H4 (cell line): ENCODE results near the gene ANKS1B. TPM values are rescaled to one million over a fixed set of nuclear protein-coding genes. Genes with fewer than 3 reads are reported as not detected.
"Not testable (repeated sequence)": the region's sequence is repeated elsewhere in the genome, so short reads cannot be mapped to it uniquely, and the experiment has no call there.

Source experiments
- DNase-seq: peaks from one replicate; pipeline ENCODE4 v3.0.0-alpha.2; 2015; ENCODE audit warnings: low spot score
- total RNA-seq: library from RNA; depleted of rRNA; stranded (reverse); fragments of >200 nt; shearing (Covaris generic); gene quantifications from 2 replicates; pipeline ENCODE4 v1.2.3, GENCODE V29; 2014

Gene ANKS1B
- total RNA-seq, 1 experiment from 2014 or later, result 1.8 TPM

DNA sequence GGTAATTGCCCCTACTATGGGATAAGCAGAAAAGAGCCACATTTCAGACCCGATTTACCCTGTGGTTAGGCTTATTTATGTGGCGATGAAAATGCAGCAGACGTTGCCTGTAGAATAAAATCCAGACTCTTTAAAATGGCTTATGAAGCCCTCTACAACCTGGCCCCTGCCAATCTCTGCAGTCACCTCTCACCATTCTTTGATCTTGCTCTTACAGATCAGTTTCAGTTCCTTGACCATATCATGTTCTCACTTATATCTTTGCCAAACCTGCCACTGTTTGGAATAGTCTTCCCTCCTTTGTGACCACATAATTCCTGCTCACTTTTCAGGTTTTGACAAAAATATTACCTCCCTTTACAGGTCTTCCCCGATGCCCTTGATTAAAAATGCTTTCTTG is 601.5 kb downstream of the ANKS1B start:
- DNase-seq, result no peak

DNA sequence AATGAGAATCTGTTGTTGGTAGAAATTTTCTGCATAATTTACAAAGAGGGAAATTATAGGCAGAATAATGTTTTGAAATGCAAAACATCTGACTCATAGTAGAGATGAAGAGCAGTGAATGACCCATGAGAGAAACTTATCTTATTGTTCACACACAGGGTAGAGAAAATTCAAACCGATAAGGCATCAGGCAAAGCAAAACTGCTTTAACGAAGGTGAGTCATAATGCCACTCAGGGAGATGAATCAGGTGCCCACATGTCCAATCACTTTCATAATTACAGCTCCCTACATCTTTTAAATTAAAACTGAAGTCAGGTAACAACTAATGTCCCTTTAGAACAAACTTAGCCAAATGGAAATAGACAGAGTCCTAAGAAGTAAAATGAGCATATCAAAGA is 602.7 kb downstream of the ANKS1B start:
- DNase-seq, result no peak

DNA sequence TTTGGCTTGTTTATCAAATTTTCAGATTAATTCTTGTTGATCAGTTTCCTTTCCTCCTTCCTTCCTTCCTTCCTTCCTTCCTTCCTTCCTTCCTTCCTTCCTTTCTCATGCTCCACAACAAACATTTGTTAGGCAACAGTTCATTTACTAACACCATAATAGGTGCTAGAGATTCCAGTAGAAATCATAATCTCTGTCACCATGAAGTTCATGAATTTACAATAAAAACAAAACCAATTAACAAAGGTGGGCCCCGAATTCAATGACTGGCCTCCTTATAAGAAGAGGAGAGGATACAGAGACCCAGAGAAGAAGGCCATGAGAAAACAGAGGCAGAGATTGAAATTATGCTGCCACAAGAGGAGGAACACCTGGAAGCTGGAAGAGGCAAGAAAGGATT is 604.0 kb downstream of the ANKS1B start:
- no peak for DNase-seq

DNA sequence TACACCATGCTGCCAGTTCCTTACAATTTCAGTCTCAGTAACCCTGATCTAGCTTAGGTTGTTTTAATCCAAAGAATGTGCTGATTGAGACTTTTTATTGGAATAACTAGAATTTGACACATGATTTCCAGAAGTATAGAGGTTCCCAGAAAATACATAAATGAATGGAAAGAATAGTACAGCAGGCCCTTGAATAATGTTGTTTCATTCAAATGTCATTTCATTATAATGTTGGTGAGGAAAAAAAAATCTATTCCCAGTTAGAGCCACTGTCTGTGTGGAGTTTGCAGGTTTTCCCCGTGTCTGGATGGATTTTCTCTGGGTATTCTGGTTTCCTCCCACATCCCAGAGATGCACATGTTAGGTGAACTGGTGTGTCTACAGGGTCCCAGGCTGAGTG is 610.7 kb downstream of the ANKS1B start:
- DNase-seq, result no peak

DNA sequence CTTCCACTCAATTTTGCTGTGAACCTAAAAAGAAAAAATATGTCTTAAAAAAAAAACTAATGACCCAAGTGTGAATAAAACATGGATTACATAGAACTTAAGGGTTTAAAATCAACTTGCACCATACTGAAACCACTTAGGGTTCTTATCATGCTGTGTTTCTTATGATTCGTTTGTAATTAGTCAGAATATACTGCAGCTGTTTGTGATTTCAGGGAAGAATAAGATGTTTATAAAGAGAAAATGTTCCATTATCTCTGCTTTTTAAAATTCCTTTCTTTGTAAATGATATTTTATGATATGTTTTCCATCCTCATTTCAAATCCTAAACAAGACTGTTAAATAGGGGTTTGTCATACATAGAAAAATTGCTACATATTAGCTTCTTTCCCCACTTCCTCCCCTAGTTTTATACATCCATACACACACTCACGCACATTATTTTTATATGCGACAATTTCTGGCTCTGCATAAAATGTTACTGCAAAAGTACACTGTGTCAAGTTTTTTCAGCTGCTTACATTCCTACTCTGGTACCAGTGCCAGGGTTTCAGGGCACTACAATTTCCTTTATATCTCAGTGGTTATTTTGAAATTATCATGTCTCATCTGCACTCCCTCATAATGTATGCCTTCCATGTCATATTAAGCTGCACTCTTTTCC is 612.3 kb downstream of the ANKS1B start:
- DNase-seq, result no peak

DNA sequence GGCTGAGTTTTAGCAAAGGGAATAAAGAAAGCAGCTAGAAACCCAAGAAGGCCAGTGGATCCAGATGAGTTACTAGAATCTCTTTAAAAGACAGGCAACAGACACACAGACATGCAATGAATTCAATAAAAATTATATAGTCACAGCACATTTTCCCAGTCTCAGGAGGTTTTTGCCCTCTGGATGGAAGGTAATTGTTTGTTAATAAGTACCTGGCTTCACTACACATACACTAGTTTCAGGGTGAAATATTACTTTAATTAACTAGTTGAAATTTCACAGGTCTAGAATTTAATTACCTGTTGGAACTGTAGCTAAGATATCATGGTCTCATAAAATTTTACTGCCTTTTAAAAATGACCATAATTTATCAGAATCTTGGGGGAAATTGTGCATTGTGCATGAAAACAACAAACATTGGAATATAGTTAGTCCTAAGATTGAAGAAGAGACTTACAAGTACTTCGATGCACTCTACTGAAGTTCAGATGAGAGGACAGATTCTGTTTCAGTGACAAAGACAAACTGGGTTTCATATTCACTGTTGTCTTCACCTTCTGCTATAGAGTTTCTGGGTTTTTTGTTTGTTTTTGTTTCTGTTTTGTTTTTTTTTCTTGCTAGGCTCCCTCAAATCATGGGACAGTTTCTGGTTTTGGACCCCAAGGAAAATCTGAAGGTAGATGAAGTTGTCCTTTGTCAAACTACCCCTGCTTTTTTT is 614.2 kb downstream of the ANKS1B start:
- DNase-seq, result no peak

DNA sequence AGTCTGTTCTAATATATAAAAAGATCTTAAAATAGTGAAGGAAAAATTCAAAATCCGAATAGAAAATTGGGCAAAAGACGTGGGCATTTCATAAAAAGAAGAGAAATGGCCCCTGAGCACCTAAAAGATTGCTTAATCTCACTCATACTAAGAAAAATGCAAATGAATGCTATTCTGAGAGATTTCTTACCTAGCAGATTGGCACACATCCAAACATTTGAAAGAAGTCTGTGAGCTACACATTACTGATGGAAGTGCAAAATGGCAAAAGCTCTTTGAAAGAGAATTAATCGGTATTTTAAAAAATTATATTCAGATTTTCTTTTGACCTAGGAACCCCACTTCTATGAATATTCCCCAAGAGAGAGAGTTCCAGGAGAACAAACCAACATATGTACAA is 617.6 kb downstream of the ANKS1B start:
- DNase-seq, result no peak

DNA sequence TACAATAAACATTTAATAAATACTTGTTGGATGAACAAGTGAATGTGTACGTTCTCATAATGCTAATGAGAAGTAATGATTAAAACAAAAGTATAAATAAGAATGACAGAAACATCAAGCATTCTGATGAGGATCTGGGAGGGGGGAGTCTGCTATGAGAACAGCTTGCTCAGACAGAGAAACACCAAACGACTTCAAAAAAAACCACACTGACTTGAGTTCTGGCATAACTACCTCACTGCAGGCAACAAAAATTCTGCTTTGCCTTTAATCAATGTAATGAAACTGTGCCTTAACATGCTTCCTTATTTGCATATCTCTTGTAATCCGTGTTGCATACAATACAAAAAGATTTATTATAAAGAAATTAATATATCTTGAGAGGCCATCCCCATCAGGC is 632.5 kb downstream of the ANKS1B start:
- DNase-seq, result no peak

DNA sequence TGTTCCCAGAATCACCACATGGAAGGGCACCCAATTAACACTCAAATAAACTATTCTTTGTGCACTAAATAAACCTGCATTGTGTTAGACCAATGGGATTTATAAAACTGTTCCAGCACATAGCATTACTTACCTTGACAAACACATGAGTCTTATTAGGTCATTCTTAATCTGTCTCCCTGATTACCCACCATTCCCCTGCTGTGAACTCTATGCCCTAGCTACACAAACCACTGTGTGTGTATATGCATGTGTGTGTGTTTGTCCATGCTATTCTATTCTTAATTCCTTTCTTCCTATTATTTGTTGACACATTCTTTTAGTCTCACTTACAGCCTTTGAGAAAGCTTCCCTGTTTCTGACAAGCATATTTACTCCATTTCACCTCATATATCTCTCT is 640.8 kb downstream of the ANKS1B start:
- DNase-seq, result no peak

DNA sequence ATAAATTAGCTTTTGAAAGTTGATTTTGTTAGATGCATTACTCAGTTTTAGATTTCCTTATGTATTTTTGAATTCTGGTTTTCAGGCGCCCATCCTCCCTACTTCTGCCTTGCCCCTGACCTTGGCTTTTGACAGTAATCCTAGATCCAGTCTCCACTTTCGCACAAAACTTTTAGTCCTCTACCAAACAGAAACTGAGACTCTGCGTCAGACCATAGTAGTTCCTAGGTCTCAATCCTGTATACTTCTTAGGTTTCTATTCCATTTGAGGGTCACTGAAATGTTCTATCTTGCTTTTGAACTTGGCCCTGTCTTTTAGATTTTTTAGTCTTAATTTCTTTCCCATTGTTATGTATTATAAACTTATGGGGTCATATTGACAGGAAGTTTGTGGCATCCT is 645.1 kb downstream of the ANKS1B start:
- no peak for DNase-seq

DNA sequence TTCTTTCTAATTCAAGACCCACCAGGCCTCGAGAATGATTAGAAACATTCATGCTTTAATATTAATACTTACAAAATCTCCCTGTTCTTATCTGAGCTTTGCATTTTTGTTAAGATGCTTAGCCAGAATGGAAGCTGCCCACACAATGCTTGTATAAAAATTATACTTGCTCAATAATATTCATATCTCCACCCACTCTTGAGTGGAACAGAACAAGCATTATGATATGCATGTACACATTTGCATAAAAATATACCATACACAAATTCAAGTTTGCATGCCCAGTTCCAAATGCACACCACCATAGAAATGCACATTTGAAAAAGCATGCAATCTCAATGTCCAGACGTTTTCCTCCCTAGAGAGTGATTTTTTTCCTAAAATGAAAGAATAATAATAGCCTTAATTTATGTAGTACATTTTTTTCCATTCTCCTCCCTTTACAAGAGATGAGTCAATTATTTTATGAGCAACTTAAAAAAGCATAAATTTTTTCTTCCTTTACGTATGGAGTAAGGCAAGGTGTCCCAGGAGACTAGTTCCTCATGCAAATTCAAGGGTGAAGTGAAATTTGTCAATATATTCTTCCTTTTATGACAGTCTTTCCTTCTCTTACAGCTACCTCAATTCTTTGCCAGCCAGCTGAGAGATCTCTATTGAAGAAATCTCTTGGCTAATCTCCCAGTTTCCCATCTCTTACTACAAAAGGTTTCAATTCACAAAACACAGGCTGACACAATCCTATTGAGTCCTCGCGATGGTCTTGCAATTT is 650.3 kb downstream of the ANKS1B start:
- no peak for DNase-seq

DNA sequence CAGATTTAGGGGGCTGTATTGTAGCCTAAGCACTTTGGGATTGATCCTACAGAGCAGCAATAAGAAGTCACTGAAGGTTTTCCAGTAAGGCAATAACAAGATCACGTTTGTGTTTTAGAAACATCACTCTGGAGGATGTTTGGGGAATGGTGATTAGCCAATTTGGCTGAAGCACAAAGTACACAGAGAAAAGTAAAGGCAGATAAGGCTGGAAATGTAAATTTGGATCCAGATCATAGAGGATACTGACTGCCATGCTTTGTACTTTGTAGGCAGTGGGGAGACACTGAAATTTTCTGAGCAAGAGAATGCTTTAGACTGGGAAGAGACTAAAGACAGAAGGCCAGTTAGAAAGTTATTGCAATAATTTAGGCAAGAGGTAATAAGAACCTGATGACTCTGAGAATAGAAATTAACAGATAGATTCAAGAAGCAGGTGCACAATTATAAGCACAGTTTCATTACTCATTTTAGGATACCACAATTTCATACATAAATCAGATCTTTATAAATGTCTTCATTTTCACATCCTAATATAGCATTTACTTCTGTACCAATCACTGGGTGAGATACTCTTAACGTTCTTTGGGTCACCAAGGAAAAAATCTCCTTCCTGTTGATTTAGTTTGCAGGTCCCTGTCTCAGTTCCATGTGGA is 651.7 kb downstream of the ANKS1B start:
- no peak for DNase-seq

DNA sequence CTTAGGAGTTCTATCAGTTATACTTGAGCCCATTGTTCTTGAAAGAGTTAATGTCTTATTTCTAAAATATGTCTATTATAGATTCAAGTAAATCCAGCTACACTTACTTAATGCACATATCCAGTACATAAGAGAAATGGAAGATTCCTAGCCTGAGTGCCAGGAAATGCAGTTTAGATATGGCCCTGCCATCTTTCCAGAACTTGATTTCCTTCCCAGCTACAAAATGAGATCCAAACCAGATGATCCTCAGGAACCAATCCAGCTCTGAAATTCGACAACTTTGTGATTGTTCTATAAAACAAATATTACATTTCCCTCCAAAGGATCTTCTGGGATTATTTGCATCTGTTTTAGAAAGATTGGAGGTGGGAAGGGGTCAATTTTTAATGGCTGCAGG is 654.5 kb downstream of the ANKS1B start:
- DNase-seq, result no peak

DNA sequence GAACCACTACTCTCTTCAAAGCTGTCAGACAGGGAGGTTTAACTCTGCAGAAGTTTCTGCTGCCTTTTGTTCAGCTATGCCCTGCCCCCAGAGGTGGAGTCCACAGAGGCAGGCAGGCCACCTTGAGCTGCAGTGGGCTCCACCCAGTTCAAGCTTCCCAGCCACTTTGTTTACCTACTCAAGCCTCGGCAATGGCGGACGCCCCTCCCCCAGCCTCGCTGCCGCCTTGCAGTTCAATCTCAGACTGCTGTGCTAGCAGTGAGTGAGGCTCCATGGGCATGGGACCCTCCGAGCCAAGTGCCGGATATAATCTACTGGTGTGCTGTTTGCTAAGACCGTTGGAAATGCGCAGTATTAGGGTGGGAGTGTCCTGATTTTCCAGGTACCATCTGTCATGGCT is 663.5 kb downstream of the ANKS1B start:
- DNase-seq, result not testable (repeated sequence)

DNA sequence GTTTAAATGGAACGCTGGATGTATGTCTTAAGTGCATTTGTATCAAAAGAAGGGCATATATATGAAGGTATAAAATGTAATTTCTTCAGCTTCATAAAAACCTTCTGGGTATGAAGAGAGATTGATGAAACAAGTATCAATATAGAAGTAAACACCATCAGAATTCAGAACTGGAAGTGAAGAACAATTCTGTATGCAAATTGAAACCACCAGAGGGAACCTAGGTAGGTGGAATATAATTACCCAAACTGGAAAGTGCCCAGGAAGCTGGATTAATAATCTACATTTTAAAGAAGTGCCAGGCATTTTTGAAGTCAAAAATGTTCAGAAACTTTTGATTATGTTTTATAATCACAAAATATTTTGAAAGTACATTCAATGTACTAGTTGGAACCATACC is 673.4 kb downstream of the ANKS1B start:
- no peak for DNase-seq

DNA sequence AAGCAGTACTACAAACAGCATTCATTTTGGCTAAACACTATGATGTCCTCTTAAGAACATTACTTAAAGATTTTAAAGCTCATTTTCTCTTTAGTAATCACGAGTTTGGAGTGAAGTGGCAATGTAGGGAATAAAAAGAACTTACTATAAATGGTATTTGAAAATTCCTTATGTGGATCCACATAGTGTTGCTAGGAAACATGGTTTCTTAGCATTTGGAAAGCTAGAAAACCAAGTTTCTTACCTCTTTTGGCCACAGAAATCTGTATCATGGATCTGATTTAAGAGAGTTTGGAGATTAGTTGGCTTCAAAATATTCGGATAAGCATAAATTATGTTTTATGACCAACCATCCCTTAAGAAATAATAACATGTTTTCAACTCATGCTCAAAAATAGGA is 674.9 kb downstream of the ANKS1B start:
- DNase-seq, result no peak

DNA sequence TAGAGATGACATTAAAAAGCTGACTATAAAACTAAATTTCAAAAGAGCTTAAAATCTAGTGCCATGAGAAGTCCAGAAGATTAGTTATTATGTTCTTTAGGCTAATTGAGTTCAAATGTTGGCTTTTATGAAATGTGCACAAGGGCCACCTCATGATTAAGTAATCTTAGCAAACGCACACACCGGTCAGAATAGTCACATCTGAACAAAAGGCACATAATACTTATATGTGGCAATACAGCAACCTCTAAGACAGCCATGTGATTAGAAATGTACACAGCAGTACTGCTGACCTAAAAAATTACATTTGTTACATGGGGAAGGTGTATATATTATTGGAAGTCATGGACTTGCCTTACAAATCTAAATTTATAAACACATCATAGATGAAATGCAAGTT is 681.9 kb downstream of the ANKS1B start:
- DNase-seq, result no peak

DNA sequence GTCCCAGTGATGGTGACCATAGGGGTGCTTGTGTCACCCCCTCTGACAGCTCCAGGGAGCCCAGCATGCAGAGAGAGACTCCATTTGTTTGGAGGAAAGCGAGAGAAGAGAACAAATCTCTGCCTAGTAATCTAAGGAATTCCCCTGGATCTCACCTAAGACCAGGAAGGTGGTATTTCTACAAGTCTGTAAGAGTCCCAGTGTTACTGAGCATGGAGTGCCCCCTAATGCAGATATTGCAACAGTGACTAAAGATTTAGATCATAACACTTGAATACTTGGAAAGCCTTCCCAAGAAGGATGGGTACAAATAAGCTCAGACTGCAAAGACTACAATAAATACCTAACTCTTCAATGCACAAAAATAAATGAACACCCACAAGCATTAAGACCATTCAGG is 697.6 kb downstream of the ANKS1B start:
- DNase-seq, result no peak

DNA sequence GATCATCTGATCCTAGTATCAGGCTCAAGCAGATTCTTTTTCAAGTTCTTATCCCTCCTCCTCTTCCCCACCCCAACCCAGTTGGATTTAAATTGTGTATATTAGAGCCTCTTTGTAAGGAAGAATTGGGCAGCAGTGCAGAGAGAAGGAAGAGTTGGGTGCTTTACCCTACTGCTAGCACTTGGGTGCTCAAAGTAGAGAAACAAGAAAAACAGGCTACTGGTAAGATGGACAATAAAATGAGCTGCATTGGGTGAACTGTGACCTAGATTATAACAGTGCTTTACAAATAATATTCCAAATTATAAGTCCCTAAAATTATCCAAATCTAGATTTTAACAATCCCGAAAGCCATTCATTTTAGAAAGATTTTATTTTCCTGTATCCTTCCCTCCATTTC is 700.6 kb downstream of the ANKS1B start:
- DNase-seq, result no peak

DNA sequence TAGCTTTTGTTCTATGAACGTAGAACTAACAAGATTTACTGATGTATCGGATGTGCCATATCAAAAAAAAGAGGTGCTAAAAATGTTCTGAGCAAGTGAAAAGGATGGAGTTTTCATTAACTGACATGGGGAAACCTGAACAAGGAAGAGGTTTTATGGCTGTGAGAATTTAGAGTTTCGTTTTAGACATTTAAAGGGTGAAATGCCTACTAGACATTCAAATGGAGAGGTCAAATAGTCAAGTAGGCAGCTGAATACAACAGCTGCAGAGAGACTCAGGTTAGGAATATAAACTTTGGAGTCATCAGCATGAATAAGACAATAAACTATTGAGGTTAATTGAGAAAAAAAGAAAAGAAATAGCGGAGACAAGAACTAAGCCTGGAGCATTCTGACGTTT is 702.1 kb downstream of the ANKS1B start:
- DNase-seq, result no peak

DNA sequence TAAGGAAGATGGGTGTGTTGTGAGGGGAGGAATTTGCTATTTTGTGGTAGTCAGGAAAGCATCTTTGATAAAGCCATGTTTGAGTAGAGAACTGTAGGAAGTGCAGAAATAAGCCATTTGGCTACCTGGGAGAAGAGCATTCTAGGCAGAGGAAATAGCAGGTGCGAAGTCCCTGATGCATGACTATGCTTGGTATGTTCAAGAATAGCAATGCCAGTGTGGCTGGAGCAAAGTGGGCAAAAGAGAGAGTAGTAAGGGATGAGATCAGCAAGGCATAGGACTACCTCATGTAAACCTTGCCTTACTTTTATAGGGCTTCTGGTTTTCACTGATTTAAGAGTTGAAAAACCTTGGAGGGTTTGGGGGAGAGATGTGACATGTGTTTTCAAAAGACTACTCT is 702.6 kb downstream of the ANKS1B start:
- no peak for DNase-seq

DNA sequence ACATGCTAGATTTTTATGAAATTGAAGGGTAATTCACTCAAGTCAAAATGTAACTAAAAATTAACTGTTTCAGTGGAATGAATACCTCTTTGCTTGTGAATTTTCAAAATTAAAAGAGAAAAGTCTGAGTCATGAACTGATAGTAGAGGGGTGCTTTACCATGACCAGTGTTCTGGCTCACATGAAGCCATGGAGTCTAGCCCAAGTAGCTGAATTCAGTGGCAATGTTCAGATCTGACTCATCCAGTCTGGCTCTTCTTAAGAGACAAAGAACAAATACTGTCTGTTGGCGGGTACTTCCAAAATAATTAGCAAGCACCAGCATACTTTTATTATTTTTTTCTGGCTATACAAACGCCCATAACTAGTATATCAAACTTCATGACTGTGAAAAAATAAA is 703.5 kb downstream of the ANKS1B start:
- no peak for DNase-seq

DNA sequence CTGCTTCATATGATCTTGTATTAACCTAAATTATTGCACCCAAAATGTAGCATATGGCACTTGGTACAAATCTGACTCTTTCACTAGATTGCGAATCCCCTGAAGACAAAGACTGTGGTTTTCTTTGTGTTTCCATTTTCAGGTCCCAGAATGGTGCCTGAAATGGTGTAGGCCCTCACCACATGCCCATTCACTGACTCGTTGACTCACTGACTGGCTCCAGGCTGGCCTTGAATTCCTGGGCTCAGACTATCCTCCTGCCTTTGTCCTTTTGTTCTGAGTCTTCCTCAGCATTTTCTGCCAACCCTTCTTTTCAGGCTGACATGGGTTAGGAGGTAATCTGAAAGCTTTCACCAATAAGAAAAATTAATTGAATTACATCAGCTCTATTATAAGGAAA is 705.8 kb downstream of the ANKS1B start:
- no peak for DNase-seq
